Glutamatergic neuron (in vitro differentiated cells): ENCODE results near the gene PPP1R9B. TPM values are rescaled to one million over a fixed set of nuclear protein-coding genes. Genes with fewer than 3 reads are reported as not detected.

ENCODE experiments used
- DNase-seq: peaks from one replicate; pipeline ENCODE4 v3.0.0; 2022
- H3K27ac Mint-ChIP-seq: one replicate; pipeline ENCODE4 v1.8.0; 2020; ENCODE audit warnings: mild to moderate bottlenecking, mixed read lengths, inconsistent platforms; ENCODE audit not compliant: unreplicated experiment
- H3K27me3 Mint-ChIP-seq: one replicate; pipeline ENCODE4 v1.8.0; 2020; ENCODE audit warnings: mild to moderate bottlenecking, moderate library complexity, mixed read lengths, inconsistent platforms; ENCODE audit not compliant: unreplicated experiment
- H3K36me3 Mint-ChIP-seq: one replicate; pipeline ENCODE4 v1.8.0; 2020; ENCODE audit warnings: mild to moderate bottlenecking, mixed read lengths, inconsistent platforms; ENCODE audit not compliant: unreplicated experiment
- H3K4me1 Mint-ChIP-seq: one replicate; pipeline ENCODE4 v1.8.0; 2020; ENCODE audit warnings: mild to moderate bottlenecking, low read depth, mixed read lengths, inconsistent platforms; ENCODE audit not compliant: unreplicated experiment
- H3K4me3 Mint-ChIP-seq: one replicate; pipeline ENCODE4 v1.8.0; 2020; ENCODE audit warnings: mild to moderate bottlenecking, mixed read lengths, inconsistent platforms; ENCODE audit not compliant: unreplicated experiment
- H3K9me3 Mint-ChIP-seq: one replicate; pipeline ENCODE4 v1.8.0; 2020; ENCODE audit warnings: mild to moderate bottlenecking, moderate library complexity, mixed read lengths, inconsistent platforms; ENCODE audit not compliant: unreplicated experiment
- total RNA-seq: library from RNA; stranded (reverse); fragmentation: NEBNext Ultra II Directional; extraction: Animal tissue kit (Norgen Biotek cat#: 25700); gene quantifications from one replicate; pipeline ENCODE4 v1.2.1, GENCODE V29; 2021; ENCODE audit not compliant: unreplicated experiment
- TF ChIP-seq, protein P1 (sequence below): fragments of 200-600 bp; sonication (generic); IDR thresholded peaks from one replicate; pipeline ENCODE4 v1.5.0; 2021; ENCODE audit not compliant: partially characterized antibody, unreplicated experiment

PPP1R9B gene
- total RNA-seq, 1 donor from 2014 or later = 74.0 TPM

DNA sequence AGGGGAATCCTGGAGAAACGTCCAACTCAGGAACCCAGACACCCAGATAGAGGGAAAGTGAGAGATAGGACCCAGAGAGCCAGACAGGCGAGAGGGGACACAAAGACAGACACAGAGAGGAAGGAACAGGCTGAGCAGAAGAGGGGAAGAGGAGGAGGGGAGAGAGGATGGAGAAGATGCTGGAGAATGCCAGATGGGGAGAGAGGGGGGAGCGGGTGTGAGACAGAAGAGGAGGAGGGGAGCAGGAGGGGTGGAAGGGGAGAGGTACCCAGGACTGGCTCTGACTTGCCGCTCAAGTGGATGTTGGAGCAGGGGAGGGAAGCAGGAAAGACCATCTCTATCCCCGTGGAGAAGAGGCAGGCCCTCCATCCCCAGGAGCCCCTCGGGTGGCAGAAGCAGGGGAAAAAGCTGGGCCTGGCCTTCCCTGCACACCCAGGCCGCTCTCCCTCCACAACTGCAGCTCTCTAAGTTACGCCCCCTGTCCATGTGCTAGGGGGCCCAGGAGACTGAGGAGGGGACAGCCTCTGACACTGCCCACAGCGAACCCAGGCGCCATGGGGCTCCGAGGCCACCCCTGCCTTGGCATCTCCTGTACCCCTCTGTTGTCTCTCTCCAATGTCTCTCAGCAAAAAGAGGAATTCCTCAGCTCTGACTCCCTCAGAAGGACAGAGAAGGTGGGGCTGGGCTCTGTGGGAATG lies 4.8 kb downstream of the PPP1R9B start:
- H3K9me3 Mint-ChIP-seq = peaks cover 13% of the 10 kb centered on the region
- peaks cover 12% of the 10 kb centered on the region for H3K36me3 Mint-ChIP-seq
- no peak for DNase-seq
- H3K4me1 Mint-ChIP-seq = peaks cover 24% of the 10 kb centered on the region
- peak overlapping the region; percentile 59 for H3K27ac Mint-ChIP-seq
- TF ChIP-seq, protein P1, sequence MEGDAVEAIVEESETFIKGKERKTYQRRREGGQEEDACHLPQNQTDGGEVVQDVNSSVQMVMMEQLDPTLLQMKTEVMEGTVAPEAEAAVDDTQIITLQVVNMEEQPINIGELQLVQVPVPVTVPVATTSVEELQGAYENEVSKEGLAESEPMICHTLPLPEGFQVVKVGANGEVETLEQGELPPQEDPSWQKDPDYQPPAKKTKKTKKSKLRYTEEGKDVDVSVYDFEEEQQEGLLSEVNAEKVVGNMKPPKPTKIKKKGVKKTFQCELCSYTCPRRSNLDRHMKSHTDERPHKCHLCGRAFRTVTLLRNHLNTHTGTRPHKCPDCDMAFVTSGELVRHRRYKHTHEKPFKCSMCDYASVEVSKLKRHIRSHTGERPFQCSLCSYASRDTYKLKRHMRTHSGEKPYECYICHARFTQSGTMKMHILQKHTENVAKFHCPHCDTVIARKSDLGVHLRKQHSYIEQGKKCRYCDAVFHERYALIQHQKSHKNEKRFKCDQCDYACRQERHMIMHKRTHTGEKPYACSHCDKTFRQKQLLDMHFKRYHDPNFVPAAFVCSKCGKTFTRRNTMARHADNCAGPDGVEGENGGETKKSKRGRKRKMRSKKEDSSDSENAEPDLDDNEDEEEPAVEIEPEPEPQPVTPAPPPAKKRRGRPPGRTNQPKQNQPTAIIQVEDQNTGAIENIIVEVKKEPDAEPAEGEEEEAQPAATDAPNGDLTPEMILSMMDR = no peak
- peak overlapping the region; percentile 83 for H3K4me3 Mint-ChIP-seq
- H3K27me3 Mint-ChIP-seq = peaks cover 15% of the 10 kb centered on the region

DNA sequence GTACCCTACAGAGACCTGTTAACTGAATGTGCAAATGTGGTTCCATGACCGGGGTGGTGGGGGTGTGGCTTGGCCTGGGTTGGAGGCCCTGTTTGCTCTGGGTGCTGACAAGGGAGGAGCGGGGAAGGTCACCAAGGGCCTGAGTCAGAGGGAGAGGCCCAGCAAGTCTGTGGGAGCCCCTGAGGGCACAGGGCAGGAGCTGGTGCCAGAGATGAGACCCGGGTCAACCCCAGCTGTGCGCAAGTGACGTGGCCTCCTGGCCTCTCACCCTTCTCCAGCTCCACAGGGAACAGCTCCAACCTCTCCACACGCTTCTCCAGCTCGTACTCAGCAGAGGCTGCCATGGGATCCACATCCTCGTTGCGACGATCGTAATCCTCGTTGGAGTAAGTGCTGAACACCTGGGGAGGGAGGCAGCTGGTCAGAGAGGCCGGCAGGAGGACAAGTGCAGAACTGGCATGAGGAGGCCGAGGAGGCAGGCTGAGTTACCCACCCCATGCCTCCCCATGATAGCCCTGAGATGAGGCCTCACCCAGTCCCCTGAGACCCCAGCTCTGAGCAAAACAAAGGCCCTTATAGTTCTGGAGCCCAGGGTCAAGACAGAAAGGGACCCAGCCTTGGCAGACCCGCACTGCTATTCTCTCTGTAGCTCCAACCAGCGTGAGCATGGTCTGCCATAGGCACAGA lies 5.5 kb downstream of the PPP1R9B start:
- H3K4me3 Mint-ChIP-seq = peak overlapping the region; percentile 83
- peaks cover 29% of the 10 kb centered on the region for H3K4me1 Mint-ChIP-seq
- TF ChIP-seq, protein P1 = no peak
- DNase-seq = no peak
- H3K27me3 Mint-ChIP-seq = peaks cover 15% of the 10 kb centered on the region
- peaks cover 13% of the 10 kb centered on the region for H3K9me3 Mint-ChIP-seq
- no peak overlapping the region for H3K27ac Mint-ChIP-seq
- H3K36me3 Mint-ChIP-seq = peaks cover 12% of the 10 kb centered on the region

DNA sequence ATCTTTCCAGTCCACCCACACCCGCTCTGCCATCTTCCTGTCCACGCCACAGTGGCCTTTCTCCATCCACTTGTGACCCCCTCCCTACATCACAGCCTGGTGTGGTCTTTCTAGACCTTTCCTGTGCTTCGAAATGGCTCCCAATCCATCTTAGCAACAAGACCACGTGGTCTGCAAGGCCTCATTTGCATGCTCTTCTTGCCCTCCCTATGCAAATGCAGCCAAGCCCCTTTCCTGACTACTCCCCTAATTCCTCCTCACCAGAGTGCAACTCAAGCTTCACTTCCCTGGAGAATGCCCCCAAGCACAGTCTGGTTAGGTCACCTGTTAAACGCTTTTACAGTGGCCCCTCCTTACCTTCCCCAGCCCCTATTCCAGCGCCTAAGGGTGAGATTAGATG lies 6.1 kb downstream of the PPP1R9B start:
- H3K27ac Mint-ChIP-seq = peak overlapping the region; percentile 63
- H3K9me3 Mint-ChIP-seq = peaks cover 13% of the 10 kb centered on the region
- H3K4me3 Mint-ChIP-seq = peak overlapping the region; percentile 54
- peaks cover 33% of the 10 kb centered on the region for H3K4me1 Mint-ChIP-seq
- peaks cover 18% of the 10 kb centered on the region for H3K27me3 Mint-ChIP-seq
- TF ChIP-seq, protein P1 = no peak
- DNase-seq = no peak
- peaks cover 12% of the 10 kb centered on the region for H3K36me3 Mint-ChIP-seq

DNA sequence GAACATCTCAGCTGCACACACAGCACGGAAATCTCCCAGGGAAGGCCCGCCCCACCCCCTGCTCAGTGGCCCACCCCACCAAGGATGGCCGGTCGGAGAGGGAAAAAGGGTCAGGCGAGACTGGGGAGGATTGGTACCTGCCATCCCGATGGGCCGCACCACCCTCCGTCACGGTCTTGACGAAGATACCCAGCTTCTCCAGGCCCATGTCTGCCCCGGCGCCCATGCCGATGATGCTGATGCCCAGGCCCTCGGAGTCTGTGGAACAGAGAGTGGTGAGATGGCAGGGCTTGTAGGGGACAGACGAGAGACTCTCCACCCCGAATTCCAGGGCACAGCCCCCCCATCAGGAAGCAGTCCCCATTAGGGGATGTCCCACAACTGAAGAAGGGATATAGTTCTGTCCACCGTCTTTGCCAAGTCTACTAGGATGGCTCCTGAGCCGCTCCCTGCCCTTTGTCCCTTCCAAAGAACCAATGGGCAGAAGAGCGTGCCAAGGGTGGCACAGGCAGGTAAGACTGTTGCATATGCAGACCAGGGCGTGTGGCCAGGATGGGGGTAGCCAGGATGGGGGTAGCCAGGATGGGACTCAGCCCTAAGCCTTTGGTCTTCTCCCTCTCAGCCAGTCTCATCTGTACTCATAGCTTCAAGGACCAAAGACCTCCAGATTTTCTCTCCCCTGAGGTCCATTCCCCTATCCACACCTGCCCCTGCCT lies 6.9 kb downstream of the PPP1R9B start:
- H3K36me3 Mint-ChIP-seq = peaks cover 12% of the 10 kb centered on the region
- H3K27me3 Mint-ChIP-seq = peaks cover 18% of the 10 kb centered on the region
- no peak overlapping the region for H3K27ac Mint-ChIP-seq
- DNase-seq = no peak
- no peak overlapping the region for H3K4me3 Mint-ChIP-seq
- peaks cover 13% of the 10 kb centered on the region for H3K9me3 Mint-ChIP-seq
- H3K4me1 Mint-ChIP-seq = peaks cover 36% of the 10 kb centered on the region
- TF ChIP-seq, protein P1 = no peak

DNA sequence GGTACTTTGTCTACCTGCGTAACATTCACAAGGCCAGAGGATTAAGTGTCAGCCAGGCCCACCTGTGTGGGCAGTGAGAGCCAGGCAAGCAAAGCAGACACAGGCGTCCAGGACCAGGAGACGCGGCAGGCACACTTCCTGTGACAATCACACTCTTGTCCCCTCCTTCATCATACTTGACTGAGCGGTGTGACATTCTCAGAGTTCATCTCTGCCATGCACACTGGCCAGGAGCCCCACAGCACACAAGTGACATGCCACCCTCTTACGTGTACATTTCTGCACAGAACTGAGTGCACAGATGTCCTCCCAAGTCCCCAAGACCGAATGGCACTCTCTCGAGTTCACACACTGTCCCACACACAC lies 8.7 kb downstream of the PPP1R9B start:
- H3K9me3 Mint-ChIP-seq = peaks cover 15% of the 10 kb centered on the region
- DNase-seq = no peak
- peaks cover 26% of the 10 kb centered on the region for H3K4me1 Mint-ChIP-seq
- H3K27me3 Mint-ChIP-seq = peaks cover 30% of the 10 kb centered on the region
- TF ChIP-seq, protein P1 = no peak
- peaks cover 12% of the 10 kb centered on the region for H3K36me3 Mint-ChIP-seq
- H3K27ac Mint-ChIP-seq = no peak overlapping the region
- no peak overlapping the region for H3K4me3 Mint-ChIP-seq
